ENCODE results near the gene CYLC1. TPM values are rescaled to one million over a fixed set of nuclear protein-coding genes. Genes with fewer than 3 reads are reported as not detected.

The CYLC1 gene
- total and polyA plus RNA-seq, 2 of the 8 experiments (the other 6 are each of a cell fraction or from before 2014, with no cell fraction given), result not detected

DNA sequence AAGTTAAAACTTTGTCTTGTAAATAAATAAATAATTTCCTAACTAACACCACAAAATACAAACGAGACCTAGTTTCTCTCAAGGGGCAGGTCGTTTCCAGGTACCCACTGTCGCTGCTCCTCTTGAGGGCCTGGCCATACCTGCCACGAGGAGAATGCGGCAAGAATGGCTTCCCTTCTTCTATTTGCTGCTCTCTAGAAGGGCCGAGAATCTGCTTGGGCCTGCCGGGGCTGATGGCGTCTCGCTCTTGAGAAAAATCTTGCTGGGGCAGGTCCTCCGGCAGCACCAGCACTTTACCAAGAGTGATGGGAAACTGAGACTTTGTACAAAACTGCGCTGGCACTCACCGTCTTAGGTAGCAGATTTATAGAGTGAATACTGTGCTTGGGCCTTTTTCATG is 31.5 kb downstream of the CYLC1 start (continued):
- TF ChIP-seq CBX5 (IDR thresholded peaks at IDR 0.05; ENCODE audit: low read depth, low read length), result no peak
- no peak for TF ChIP-seq SP1 (IDR thresholded peaks at IDR 0.05; ENCODE audit: low read depth, low read length)
- TF ChIP-seq GABPA (IDR thresholded peaks at IDR 0.05; ENCODE audit: borderline replicate concordance, insufficient read depth, low read length), result no peak
- TF ChIP-seq, protein P1, sequence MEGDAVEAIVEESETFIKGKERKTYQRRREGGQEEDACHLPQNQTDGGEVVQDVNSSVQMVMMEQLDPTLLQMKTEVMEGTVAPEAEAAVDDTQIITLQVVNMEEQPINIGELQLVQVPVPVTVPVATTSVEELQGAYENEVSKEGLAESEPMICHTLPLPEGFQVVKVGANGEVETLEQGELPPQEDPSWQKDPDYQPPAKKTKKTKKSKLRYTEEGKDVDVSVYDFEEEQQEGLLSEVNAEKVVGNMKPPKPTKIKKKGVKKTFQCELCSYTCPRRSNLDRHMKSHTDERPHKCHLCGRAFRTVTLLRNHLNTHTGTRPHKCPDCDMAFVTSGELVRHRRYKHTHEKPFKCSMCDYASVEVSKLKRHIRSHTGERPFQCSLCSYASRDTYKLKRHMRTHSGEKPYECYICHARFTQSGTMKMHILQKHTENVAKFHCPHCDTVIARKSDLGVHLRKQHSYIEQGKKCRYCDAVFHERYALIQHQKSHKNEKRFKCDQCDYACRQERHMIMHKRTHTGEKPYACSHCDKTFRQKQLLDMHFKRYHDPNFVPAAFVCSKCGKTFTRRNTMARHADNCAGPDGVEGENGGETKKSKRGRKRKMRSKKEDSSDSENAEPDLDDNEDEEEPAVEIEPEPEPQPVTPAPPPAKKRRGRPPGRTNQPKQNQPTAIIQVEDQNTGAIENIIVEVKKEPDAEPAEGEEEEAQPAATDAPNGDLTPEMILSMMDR (IDR thresholded peaks at IDR 0.05; ENCODE audit: control extremely low read depth in 1 of 3, insufficient read depth in 1 of 3, low read depth in 1 of 3, low read length in 3 of 3), result no peak
- TF ChIP-seq EP300 (IDR thresholded peaks at IDR 0.05; ENCODE audit: borderline replicate concordance in 1 of 2, low read depth in 2 of 2, low read length in 2 of 2), result no peak
- TF ChIP-seq CEBPB (IDR thresholded peaks at IDR 0.05; ENCODE audit: low read depth, low read length), result no peak
- no peak for TF ChIP-seq SP2 (IDR thresholded peaks at IDR 0.05; ENCODE audit: low read length)
- no peak for TF ChIP-seq PHF8 (conservative IDR thresholded peaks at IDR 0.05; ENCODE audit: low read depth, low read length)
- no peak for TF ChIP-seq EZH2 (IDR thresholded peaks at IDR 0.05; ENCODE audit: low read depth, low read length, severe bottlenecking)
